NCI-H2107 treated with DMSO at 0.1 percent for 48 hours (cell line): ENCODE results near the gene ANKS3.
A peak's percentile ranks its signal among the peaks of the same experiment; 100 is the strongest.
"Not testable (repeated sequence)": the region's sequence is repeated elsewhere in the genome, so short reads cannot be mapped to it uniquely, and the experiment has no call there.

Experiments used
- DNase-seq: peaks from one replicate; lab custom pipeline; 2025; ENCODE audit not compliant: unreplicated experiment; lab: John Stamatoyannopoulos, UW

The ANKS3 gene

DNA sequence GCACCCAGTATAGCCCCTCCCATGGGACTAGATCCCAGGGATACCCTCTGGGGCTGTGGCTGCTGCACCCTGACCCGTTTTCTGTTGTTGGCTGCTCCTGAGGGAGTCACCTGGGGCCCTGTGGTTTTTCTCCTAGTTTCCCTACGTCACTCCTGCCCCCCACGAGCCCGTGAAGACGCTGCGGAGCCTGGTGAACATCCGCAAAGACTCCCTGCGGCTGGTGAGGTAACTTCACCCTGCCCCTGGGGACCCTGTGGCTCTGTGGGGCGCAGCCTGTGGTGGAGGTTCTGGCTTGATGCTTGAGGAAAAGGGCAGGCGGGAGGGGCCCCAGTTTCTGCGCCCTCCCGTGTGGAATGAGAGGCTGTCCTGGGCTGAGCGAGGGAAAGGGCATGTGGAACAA is 82.2 kb downstream of the ANKS3 start:
- peak; percentile 78 for DNase-seq

DNA sequence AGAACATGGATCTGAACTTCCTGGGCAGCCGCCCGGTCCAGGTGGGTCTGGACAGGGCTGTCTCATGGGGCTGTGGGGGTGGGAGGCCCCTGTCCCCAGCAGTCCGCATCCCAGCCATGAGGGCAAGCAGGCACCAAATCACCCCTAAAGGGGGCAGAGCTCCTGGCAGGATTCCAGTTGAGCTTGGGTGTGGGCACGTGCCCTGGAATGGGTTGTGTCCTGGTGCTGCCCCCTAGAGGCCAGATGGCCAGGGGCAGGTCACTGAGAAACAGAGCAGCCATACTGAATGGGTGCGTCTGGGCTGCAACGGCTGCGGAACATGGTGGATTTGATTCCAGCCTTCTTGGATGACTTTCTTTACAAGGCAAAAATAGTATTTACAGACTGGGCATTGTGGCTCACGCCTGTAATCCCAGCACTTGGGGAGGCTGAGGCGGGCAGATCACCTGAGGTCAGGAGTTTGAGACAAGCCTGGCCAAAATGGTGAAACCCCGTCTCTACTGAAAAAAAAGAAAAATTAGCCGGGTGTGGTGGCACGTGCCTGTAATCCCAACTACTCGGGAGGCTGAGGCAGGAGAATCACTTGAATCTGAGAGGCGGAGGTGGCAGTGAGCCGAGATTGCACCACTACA is 83.5 kb downstream of the ANKS3 start:
- DNase-seq: not testable (repeated sequence)

DNA sequence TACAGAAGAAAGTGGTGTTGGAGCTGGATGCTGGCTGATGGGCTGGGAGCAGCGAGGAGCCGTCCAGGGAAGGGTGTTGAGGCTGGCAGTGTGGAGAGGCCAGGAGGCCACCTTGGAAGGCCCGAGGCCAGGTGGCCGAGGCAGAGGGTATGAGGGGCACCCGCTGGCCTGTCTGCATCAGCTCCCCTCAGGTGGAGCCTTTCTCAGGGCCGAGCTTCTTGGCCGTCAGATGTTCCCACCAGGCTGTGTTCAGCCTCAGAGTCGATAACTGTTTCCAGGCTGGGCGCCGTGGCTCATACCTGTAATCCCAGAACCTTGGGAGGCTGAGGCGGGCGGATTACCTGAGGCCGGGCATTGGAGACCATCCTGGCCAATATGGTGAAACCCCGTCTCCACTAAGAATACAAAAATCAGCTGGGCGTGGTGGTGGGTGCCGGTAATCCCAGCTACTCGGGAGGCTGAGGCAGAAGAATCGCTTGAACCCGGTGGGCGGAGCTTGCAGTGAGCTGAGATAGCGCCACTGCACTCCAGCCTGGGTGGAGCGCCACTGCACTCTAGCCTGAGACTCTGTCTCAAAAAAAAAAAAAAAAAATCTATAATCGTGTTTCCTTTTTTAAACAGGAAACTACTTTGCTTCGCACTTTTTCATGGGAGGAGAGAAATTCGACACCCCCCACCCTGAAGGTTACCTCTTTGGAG is 84.2 kb downstream of the ANKS3 start:
- no peak for DNase-seq

DNA sequence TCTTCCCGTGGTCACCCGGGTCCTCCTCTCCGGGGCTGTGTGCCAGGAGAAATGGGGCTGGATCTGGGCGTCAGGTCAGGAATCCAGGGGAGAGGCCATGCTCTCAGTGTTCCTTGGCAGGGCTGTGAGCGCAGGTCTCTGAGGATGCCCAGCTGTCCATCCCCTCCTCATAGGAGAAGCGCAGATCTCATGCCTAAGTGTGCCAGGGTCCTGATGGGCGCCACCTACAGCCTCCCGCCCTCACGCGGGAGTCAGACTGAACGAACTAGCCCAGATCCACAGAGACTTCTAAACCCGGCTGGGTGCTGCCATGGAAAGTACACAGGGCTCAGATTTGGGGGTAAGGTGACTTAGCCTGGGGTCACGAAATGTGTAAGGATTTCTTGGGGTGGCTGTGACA is 85.2 kb downstream of the ANKS3 start:
- DNase-seq: no peak

DNA sequence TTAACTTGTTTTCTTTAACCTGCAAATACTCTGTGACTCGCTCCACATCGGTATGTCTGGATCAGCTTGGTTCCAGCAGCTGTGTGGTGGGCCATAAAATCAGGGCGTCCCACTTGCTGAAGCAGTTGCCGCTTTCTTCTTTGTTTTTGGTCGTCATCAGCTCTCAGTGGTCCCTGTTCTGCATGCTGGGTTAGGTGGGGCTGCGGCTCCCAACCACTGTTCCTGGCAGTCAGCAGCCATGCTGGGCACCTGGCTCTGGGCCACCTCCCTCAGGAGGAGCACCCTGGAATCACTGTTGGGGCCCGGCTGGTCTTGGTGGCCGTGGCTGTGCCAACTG is 86.5 kb downstream of the ANKS3 start:
- DNase-seq: no peak

DNA sequence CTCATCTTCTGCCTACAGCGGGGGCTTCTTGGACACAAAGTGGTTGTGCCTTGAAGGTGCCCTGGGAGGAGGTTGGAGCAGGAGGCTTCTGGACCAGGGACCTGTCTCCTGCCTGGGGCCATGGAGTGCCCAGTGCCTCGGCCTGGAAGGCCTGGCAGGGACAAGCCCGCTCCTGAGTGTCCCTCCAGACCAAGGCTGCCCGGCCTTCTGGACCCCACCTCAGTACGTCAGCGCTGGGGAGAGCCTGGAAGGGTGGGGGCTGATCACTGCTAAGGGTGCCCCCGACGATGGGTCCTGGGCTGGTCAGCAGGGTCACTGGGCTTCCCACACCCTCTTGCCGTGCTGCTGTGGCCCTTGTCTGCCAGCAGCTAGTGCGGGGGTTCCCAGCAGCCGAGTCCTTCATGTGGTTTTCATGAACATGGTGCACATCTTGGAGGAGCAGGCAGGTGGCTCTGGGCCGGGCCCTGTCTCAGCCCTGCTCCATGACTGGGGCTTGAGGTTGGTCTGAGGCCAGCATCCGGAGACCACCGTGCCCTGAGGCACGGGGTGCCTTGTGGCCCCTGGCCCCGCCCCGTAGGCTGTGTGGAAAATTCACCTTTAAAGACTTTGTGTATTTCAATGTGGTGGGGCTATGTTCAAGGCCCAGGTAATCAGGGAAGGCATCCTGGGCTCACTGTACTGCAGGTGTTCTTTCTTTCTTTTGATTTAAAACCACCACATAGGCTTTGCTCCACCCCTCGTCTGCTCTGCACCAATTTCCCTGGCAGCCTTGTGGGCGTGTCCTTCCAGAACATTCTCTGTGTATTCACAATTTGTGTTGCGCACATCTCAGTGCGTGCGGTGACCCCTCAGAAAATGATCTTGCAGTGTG is 87.1 kb downstream of the ANKS3 start:
- DNase-seq: no peak
